Measurements from ENCODE around the gene SLC16A7.

- TF ChIP-seq, protein P1, sequence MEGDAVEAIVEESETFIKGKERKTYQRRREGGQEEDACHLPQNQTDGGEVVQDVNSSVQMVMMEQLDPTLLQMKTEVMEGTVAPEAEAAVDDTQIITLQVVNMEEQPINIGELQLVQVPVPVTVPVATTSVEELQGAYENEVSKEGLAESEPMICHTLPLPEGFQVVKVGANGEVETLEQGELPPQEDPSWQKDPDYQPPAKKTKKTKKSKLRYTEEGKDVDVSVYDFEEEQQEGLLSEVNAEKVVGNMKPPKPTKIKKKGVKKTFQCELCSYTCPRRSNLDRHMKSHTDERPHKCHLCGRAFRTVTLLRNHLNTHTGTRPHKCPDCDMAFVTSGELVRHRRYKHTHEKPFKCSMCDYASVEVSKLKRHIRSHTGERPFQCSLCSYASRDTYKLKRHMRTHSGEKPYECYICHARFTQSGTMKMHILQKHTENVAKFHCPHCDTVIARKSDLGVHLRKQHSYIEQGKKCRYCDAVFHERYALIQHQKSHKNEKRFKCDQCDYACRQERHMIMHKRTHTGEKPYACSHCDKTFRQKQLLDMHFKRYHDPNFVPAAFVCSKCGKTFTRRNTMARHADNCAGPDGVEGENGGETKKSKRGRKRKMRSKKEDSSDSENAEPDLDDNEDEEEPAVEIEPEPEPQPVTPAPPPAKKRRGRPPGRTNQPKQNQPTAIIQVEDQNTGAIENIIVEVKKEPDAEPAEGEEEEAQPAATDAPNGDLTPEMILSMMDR (IDR thresholded peaks at IDR 0.05) = no peak
- TF ChIP-seq EZH2 (IDR thresholded peaks at IDR 0.05) = no peak
Measured at GRCh38 chr12:59710004-59710628, 114.3 kb downstream of the SLC16A7 start.
